Thyroid gland (tissue), 4 donors: ENCODE data around the gene HMCN2. TPM values are rescaled to one million over a fixed set of nuclear protein-coding genes. Genes with fewer than 3 reads are reported as not detected.

Experiments used
- DNase-seq, 2 donors: peaks; one replicate each; pipeline ENCODE4 v3.0.0-alpha.2; 2019
- H3K27ac ChIP-seq, 3 donors: fragments of 200-600 bp; sonication (generic); 1 replicate in 2 of 3; 2 replicates in 1 of 3; pipeline ENCODE4 v1.5.1; 2016 to 2019; ENCODE audit warnings: mild to moderate bottlenecking in 1 of 3, moderate library complexity in 1 of 3
- H3K27me3 ChIP-seq: fragments of 200-600 bp; sonication (generic); one replicate; pipeline ENCODE4 v1.5.1; 2019
- H3K36me3 ChIP-seq, 2 donors: fragments of 200-600 bp; sonication (generic); one replicate each; pipeline ENCODE4 v1.5.1; 2016 to 2019
- H3K4me1 ChIP-seq, 2 donors: fragments of 200-600 bp; sonication (generic); one replicate each; pipeline ENCODE4 v1.5.1; 2017 to 2019
- H3K4me3 ChIP-seq, 3 donors: fragments of 200-600 bp; sonication (generic); replicated peaks in 1 of 3; 1 replicate in 2 of 3; 2 replicates in 1 of 3; pipeline ENCODE4 v1.5.1; 2016; ENCODE audit warnings: mild to moderate bottlenecking in 1 of 3
- H3K9me3 ChIP-seq: fragments of 200-600 bp; sonication (generic); one replicate; pipeline ENCODE4 v1.5.1; 2017
- CTCF ChIP-seq, 6 experiments: fragments of 200-600 bp in 3 of 6; fragments of 450-650 bp in 3 of 6; sonication (generic) in 3 of 6; IDR thresholded peaks; one replicate each; pipeline ENCODE4 v1.5.1; 2016 to 2019; ENCODE audit warnings: antibody characterized with exemption in 6 of 6, mild to moderate bottlenecking in 2 of 6, inconsistent platforms in 1 of 6, moderate library complexity in 1 of 6
- POLR2A ChIP-seq, 2 donors: fragments of 450-650 bp; IDR thresholded peaks; one replicate each; pipeline ENCODE4 v1.6.1; 2017; ENCODE audit warnings: antibody characterized with exemption in 2 of 2, mild to moderate bottlenecking in 2 of 2, moderate library complexity in 1 of 2
- WGBS, 2 donors: methylation state at CpG; one replicate each; pipeline ENCODE4 v1.1.5; 2017; 5-methylcytosine and 5-hydroxymethylcytosine counted together
- intact Hi-C: fragments of 100-400 bp; cut with DNase I; formaldehyde crosslinking; loops from one replicate; pipeline ENCODE4 v1.15.1; 2023
- total RNA-seq, 4 donors: library from RNA; depleted of rRNA; stranded (reverse); fragments of >200 nt; gene quantifications; one replicate each; pipeline ENCODE4 v1.2.3, GENCODE V29; 2016

Gene HMCN2
- total RNA-seq, 4 donors from 2014 or later = 1.7 to 5.5 (median 3.5) TPM

GRCh38 chr9:130222833-130223232, 42.7 kb upstream of the HMCN2 start:
- H3K36me3 ChIP-seq = peaks cover 5 to 33% of the 10 kb centered on the region in 2 donors
- H3K9me3 ChIP-seq = no peaks in the 10 kb centered on the region
- H3K27me3 ChIP-seq = no peaks in the 10 kb centered on the region
- H3K4me3 ChIP-seq = no peak overlapping the region
- 95 to 96% methylated on average over 8 to 9 of the region's 9 CpGs for WGBS, 2 donors
- no peak for DNase-seq
- intact Hi-C loops = no loop called here
- TF ChIP-seq POLR2A (IDR thresholded peaks at IDR 0.05) (no peak), CTCF (IDR thresholded peaks at IDR 0.05) (no peak)
- H3K4me1 ChIP-seq = peaks cover 0 to 8% of the 10 kb centered on the region in 2 donors
- H3K27ac ChIP-seq = no peak overlapping the region

GRCh38 chr9:130225071-130225470, 40.5 kb upstream of the HMCN2 start:
- no peaks in the 10 kb centered on the region for H3K9me3 ChIP-seq
- H3K27ac ChIP-seq = no peak overlapping the region
- no peak for DNase-seq
- H3K4me3 ChIP-seq = no peak overlapping the region
- H3K36me3 ChIP-seq = peaks cover 0 to 30% of the 10 kb centered on the region in 2 donors
- TF ChIP-seq POLR2A (IDR thresholded peaks at IDR 0.05) (no peak), CTCF (IDR thresholded peaks at IDR 0.05) (no peak)
- intact Hi-C loops = no loop called here
- H3K27me3 ChIP-seq = no peaks in the 10 kb centered on the region
- H3K4me1 ChIP-seq = peaks cover 0 to 8% of the 10 kb centered on the region in 2 donors
- 90 to 95% methylated on average over 11 of the region's 11 CpGs for WGBS, 2 donors

- no peak for DNase-seq
- Histone ChIP-seq H3K4me3 (no peak overlapping the region), H3K27ac (no peak overlapping the region), H3K4me1 (peaks cover 0 to 4% of the 10 kb centered on the region in 2 donors), H3K36me3 (peaks cover 0 to 30% of the 10 kb centered on the region in 2 donors), H3K9me3 (no peaks in the 10 kb centered on the region), H3K27me3 (no peaks in the 10 kb centered on the region)
- TF ChIP-seq CTCF (IDR thresholded peaks at IDR 0.05) (no peak), POLR2A (IDR thresholded peaks at IDR 0.05) (no peak)
- intact Hi-C loops = no loop called here
- 95 to 96% methylated on average over 18 to 20 of the region's 20 CpGs for WGBS, 2 donors
Observed at GRCh38 chr9:130225586-130225985, 40.0 kb upstream of the HMCN2 start.

GRCh38 chr9:130226112-130226511, 39.4 kb upstream of the HMCN2 start:
- H3K4me1 ChIP-seq = no peaks in the 10 kb centered on the region
- WGBS, 2 donors = 79 to 83% methylated on average over 2 of the region's 12 CpGs
- no peak for DNase-seq
- TF ChIP-seq CTCF (IDR thresholded peaks at IDR 0.05) = no peak
- no peak for TF ChIP-seq POLR2A (IDR thresholded peaks at IDR 0.05)
- intact Hi-C loops = no loop called here
- H3K36me3 ChIP-seq = peaks cover 0 to 30% of the 10 kb centered on the region in 2 donors
- no peaks in the 10 kb centered on the region for H3K9me3 ChIP-seq
- no peak overlapping the region for H3K27ac ChIP-seq
- no peak overlapping the region for H3K4me3 ChIP-seq
- H3K27me3 ChIP-seq = no peaks in the 10 kb centered on the region

- no peaks in the 10 kb centered on the region for H3K4me1 ChIP-seq
- no peak overlapping the region for H3K27ac ChIP-seq
- H3K4me3 ChIP-seq = no peak overlapping the region
- no peak for DNase-seq
- TF ChIP-seq POLR2A (IDR thresholded peaks at IDR 0.05) (no peak), CTCF (IDR thresholded peaks at IDR 0.05) (no peak)
- H3K9me3 ChIP-seq = no peaks in the 10 kb centered on the region
- 97 to 100% methylated on average over 3 of the region's 3 CpGs for WGBS, 2 donors
- no peaks in the 10 kb centered on the region for H3K27me3 ChIP-seq
- peaks cover 3 to 34% of the 10 kb centered on the region in 2 donors for H3K36me3 ChIP-seq
- intact Hi-C loops = no loop called here
Observed at GRCh38 chr9:130227833-130228232, 37.7 kb upstream of the HMCN2 start.
